ENCODE measurements around the gene GHRH.

The GHRH gene, protein sequence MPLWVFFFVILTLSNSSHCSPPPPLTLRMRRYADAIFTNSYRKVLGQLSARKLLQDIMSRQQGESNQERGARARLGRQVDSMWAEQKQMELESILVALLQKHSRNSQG

DNA sequence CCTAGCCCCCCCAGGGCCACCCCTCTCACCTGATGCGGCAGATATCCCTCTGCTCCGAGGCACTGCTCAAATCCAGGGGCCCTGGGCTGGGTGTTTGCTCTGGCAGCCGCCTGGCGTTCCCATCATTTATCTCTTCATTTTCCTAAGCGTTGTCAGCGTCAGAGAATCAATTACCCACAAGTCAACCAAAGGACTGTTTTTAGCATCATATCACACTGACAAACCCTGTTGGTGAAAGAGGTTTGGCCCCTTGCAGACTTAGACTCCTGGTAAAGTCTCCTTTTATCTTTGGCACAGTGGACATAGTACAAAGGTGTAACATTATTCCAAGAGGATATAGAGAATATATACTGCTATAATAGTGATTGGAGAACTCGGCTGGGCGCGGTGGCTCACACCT is at the start of gene GHRH:
TSS of gene GHRH (minus strand) at position 101 of the 400 bp plus-strand sequence. CDS start 4,925 bp downstream, outside the sequence.
- DNase-seq: peak in 1 of 2 experiments; percentile 50

DNA sequence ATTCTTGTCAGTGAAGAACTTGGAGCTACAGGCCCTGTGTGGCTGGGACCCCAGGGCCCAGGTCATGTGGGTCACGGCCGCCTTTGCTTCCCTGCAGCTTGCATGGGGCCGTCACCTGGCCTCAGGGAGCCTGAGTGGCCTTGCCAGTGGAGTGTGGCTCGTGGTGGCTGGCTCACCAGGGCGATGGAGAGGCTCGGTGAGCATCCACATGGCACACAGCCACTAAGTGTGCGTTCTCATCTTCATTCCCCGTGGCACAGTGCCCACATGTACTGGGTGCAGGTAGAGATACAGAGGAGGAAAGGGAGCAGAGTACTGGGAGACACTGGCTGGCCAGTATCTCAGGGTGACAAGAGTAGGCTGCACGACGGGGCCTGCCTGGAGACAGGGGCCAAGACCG is 49.3 kb upstream of the GHRH start:
- no peak for DNase-seq

DNA sequence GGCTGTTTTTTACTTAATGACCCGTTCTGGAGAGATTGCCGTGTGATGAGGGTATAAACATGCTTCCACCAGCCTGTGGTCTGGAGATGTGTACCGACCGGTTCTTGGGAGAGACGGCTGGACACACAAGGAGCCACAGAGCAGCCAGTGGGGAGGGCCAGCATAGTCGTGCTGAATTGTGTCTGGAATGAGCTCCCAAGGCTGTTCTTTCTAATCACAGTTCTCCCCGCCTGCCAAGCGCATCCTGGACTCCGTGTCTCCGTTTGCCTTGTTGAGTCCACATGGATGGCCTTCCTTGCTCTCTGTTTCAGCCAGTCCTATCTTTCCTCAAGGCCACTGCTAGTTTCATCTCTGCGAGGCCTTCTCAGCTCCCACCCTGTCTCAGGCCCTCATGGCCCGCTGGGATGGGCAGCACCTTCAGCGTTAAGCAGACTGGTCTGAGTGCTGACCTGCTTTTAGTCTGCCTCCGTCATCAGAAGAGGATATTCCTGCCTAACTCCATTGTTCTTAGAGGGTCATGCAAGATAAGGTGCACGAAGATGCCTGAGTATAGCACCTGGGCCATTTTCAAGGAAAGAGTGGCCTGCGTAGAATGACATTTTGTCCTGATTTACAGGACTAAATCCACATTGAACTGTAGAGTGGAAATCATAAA is 48.4 kb upstream of the GHRH start:
- DNase-seq: no peak

DNA sequence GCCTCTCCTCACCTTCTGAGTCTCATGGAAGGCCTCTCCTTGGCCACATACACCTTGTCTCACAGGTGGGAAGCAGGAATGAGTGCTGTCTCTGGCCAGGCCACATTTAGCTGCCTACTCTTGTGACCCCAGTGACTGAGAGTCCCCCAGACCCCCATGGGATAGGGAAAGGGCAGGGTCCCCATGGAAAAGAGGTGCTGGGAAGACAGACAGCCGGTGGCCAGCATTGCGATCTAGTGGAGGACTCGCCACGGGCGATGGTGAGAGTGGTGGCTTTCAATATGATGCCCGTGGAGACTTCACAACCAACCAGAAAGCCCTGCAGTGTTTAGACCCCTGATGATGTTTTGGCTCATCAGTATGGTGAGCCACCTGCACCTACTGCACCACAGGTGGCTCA is 47.7 kb upstream of the GHRH start:
- no peak for DNase-seq

DNA sequence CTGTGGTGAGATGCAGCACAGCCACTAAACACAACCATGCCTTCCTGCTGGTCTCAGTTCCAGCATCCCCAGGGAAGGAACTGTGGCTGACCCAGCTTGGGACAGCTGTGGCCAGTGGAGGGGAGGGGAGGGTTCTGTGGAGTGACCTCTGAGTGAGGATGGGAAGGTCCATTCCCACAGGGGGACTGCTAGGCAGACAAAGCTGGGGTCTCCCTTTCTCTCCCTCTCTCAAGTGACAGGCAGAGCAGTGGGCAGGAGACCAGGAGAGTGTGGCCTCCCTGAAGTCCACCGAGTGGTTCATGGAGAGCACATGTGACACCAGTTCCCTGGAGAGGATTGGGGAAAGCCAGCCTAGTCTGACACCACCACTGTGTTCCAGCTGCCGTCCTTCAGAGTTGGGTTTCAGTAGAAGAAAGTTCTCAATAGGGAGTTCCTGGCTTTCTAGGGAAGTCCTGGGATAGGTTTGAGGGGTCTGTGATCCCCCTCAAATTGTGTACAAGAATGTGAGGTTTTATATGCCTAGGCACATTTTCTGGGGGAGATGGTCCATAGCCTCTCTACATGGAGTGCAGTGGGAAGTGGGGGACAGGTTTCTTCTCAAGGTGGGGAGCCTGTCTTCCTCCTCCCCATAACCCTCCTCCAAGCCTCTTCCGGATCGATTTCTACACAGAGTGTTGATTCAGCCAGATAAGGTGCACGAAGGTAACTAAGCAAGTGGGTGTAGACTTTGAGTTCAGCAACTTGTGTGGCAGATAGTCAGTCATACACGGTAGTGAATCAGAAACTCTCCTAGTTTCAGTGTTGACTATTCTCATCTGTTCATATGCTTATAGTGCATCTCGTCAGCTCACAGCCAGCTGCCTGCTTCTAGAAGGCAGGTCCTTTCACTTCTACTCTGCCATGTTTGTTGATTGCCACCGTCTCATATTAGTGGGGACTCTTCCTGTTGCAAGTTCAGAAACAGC is 46.8 kb upstream of the GHRH start:
- no peak for DNase-seq

DNA sequence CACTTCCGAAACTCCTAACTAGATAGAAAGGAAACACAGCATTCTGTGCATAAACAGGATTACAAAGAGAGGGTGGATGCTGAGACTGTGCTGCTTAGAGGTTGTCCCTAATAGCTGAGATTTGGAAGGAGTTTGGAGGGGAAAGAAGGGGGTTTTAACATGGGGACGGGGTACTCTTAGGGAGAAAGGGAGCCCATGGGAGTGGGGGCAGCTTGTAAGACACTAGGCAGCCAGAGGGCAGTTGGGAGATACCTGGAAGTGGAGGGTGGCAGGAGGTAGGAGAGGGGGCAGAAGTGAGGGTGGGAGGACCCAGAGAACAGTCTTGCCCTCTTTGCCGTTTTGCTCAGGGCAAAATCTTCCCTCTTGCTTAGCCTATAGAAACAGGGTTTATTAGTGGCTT is 44.2 kb upstream of the GHRH start:
- no peak for DNase-seq

DNA sequence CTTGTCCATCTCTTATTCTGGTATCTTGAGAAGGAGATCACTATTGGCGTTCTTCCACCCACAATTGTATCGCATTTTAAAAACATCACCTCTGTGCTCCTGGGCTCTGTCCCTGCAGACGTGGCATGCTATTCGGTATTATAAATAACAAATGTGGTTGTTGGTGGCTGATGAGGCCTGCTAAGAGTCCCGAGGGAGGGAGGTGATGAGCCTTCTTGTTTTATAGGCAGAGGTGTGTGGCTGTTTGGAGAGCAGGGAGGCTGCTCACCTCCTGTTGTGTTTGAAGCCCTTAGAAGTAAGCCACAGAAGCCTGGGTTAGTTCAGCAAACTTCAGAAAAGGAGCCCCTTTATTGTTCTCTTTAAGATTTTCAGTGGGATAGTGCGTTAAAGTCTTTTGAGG is 43.5 kb upstream of the GHRH start:
- no peak for DNase-seq

DNA sequence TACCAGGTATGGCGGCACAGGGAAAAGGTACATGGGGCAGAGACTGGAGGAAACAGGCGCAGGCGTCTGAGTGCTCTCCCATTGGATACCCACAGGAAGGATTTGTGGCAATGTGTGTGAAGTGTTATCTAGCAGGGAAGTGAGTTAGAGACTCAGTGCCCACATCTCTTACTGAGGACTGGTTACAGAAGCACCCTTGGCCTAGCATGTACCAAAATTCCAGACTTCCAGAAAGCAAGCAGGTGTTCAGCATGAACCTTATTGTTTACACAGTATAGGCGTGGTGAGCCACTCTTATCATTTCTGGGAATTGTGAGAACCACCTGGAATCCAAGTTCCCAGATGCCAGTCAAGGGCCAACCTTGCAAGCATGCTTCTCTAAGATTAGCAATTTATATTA is 42.0 kb upstream of the GHRH start:
- no peak for DNase-seq

DNA sequence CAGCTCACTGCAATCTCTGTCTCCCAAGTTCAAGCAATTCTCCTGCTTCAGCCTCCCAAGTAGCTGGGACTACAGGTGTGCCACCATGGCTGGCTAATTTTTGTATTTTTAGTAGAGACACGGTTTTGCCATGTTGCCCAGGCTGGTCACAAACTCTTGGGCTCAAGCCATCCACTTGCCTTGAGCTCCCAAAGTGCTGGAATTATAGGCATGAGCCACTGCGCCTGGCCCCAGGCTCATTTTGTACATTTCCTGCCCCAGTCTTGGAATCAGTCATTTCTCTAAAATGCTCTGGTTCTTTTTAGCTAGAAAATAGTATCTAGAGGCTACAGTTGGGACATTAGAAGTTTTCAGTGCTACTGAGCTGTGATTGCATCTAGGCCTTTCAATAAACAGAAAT is 41.4 kb upstream of the GHRH start:
- DNase-seq: no peak

DNA sequence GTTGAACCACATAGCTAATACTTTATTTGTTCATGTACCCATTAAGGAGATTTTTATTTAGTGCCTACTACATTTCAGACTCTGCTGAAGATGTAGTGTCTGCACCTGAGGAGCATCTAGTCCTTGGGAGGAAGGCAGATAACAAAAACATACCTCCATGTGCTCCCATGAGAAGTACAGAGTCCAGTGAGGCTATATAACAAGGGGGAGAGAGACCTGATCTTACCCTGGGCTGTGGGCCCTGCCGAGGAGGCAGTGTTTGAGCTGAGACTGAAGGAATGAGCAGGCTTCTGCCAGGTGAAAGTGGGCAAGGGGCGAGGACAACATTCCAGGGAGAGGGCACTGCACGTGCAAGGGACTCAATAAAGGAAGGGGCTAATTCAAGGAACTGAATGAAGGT is 39.9 kb upstream of the GHRH start:
- DNase-seq: no peak

DNA sequence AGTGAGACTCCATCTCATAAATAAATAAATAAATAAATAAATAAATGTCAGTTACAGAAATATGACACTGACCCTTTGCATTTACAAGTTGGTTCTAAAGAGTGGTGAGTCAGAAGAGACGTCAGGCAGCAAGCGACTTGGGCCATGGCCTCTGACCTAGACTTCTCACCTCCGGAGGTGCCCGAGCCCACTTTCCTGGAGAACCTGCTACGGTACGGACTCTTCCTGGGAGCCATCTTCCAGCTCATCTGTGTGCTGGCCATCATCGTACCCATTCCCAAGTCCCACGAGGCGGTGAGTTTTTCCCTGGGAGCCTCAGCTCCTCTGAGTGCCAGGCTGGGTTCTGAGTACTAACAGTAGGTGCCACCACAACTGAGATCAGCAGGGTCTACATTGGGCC is 39.5 kb upstream of the GHRH start:
- DNase-seq: no peak

DNA sequence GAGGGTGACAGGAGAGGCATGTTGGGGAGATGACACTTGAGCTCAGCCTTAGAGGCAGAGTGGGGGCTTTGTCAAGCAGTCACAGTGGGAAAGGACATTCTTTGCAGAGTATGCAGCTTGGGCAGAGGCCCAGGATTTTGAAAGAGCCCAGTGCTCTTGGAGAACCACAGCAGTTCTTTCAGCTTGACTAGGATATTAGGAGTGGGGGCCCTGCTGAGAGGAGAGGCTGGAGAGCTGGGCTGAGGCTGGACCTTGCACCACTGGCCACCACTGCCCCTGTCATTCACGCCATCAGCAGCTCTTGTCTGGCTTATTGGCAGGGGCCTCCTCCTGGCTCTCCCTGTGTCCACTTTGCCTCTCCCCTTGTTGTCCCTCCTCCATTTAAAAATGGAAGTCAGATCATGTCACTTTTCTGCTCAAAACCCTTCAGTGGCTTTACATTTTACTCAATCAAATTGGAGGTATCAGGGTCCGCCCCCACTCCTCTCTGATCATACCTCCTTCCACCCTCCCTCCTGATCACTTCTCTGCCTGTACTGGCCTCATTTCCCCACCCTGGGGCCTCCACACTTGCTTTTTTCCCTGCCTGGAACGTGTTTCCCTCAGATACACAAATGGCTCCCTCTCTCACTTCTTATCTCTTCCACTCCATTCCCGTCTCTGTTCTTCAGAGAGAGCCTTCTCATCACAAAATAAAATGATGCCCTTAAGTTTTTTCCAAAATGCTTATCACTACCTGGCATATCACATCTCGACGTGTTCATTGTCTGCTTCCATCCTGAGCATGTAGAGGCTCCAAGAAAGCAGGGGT is 38.3 kb upstream of the GHRH start:
- no peak for DNase-seq

DNA sequence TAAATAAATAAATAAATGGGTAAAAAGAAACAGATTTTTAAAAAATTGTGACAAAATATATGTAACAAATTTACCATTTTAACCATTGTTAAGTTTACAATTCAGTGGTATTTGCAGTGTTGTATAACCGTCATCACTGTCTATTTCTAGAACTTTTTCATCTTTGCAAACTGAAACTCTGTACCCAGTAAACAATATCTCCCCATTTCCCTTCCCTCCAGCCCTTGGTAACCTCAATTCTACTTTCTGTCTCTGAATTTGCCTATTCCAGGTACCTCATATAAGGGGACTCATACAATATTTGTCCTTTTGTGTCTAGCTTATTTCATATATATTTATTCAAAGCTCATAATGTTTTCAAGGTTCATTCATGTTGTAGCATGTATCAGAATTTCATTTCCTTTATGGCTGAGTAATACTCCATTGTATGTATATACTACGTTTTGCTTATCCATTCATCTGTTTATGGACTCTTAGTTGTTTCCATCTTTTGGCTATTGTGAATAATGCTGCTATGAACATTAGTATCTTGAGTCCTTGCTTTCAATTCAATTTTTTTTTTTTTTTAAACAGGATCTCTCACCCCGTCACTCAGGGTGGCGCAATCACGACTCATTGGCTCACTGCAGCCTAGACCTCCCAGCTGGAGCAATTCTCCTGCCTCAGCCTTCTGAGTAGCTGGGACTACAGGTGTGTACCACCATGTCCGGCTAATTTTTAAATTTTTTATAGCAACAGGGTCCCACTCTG is 36.8 kb upstream of the GHRH start:
- DNase-seq: no peak

DNA sequence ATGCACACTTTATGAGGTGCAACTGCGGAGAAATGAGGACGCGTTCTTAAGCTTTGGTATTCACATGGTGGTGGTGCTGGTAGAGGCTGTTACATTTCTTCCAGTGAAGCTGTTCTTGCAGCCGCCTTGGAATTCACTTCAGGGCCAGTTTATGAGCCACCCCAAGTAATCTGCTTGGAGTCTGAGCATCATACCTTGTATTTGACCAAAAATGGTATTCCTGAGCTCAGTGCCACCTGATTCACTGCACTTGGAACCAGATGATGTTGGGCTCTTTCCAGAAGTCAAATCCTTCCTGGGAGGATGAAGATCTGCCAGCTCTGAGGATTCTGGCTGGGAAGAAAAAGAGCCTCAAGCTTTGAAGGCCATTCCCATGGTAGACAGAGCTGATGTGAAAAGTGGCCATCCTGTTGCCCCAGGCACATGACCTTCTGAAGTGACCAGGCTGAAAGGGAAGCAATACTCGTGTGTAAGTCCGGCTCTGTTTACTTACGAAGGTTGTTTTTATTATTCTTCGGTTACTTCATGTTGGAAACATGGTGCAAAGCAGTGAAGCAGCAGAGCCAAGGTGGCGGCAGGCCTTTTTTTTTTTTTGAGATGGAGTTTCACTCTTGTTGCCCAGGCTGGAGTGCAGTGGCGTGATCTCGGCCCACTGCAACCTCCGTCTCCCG is 35.6 kb upstream of the GHRH start:
- DNase-seq: no peak

DNA sequence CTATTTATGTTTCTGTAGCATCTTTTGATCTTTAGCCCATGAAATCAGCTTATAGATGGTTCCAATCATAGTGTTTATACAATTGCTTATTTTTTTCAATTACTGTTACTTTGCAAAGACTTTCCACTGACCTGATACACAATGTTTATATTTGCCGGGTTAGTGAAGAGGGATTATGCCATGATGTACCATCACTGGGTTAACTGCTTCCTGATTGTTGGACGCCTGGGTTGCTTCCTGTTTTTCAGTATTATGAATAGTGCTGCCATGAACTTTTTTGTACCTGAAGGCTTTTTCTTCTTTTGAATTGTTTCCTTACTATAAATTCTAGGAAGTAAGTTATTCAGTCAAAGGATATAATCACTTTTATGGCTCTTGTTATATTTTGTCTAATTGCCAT is 34.8 kb upstream of the GHRH start:
- no peak for DNase-seq

DNA sequence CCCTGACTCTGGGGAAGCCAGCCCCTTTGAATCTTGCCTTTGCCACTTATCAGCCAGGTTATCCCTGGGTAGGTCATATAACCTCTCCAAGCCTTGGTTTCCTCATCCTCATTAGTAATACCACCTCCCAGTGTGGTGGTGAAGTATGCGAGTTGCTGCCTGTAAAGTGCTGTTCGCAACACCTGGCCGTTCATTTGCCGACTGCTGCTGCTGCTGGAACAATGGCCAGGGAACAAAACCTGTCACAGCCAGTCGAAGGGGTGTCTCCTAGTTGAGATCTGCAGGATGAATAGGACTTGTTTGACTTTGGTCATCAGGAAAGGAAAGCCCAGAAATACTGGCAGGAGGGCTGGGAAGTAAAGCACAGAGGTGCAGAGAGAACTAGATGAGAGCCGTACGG is 34.0 kb upstream of the GHRH start:
- DNase-seq: peak; percentile 58 to 82

DNA sequence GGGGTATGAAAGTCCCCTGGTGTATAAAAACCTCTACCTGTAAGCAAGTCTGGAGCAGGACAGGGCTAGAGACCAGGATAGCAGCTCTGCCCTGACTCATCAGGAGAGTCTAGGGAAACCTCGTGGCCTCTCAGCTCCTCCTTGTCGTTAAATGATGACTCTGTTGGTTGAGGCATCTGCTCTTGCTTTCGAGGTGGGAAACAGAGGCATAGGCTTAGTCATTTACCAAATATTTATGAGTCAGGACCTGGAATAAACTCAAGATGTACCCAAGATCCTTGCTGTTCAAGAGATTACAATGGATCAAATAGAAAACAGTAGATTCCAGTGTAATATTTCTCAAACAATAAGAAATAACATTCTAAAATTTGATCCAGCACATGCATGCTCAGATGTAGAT is 33.4 kb upstream of the GHRH start:
- no peak for DNase-seq

DNA sequence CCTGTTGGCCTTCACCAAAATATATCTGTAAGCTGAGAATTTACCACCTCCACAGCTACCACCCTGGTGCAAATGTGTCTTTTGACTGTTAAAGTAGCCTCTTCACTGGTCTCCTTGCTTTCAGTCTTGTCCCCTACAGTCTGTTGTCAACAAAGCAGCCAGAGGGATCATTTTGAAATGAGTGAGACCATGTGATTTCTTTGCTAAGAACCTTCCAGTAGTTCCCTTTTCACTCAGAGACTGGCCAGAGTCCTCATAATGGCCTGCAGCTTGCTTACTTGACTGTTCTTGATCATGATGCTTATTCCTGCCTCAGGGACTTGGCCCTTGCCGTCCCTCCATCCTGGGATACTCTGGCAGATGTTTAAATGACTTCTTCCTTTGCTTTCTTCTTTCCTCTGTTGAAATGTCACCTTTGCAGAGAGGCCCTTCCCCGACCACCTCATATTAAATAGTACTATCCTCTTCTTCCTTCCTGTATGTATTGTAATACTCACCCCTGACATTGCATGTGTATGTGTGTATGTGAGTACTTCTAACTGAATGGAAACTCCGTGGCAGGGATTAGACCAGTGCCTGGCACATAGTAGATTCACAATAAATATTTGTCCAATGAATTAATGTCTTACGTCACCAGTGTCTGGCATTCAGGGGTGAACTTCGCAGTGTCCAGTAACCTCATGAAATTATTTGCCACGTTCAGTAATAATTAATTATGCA is 32.8 kb upstream of the GHRH start:
- DNase-seq: no peak

DNA sequence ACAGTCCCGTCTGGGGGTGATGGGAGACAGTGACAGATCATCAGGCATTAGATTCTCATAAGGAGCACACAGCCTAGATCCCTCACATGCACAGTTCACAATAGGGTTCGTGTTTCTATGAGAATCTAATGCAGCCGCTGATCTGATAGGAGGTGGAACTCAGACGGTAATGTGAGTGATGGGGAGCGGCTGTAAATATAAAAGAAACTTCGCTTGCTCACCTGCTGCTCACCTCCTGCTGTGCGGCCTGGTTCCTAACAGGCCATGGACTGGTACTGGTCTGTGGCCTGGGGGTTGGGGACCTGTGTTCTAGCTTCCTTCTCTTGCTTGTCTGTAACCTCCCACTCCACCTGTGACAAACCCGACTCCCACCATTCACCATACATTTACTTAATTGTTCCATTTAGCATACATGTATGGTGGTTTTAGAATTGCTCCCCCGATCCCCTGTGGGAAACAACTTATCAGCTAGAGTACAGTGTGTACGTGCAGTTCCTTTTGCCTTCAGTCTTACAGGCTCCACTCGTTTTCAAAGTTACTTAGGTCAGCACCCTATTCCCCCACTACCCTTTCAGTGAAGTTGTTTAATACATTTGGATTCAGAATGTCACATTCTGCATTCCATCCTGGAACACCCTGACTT is 31.8 kb upstream of the GHRH start:
- DNase-seq: no peak

DNA sequence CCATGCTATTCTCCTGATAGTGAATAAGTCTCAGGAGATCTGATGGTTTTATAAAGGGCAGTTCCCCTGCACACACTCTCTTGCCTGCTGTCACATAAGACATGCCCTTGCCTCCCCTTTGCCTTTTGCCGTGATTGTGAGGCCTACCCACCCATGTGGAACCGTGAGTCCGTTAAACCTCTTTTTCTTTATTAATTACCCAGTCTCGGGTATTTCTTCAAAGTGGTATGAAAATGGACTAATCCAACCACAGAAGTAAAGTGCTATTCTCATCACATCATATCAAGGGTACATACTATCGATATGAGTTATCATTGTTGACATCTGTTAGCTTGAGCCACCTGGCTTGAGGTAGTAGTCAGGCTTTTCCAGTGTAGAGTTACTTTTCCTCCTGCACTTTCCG is 30.1 kb upstream of the GHRH start:
- no peak for DNase-seq
